CD4-positive, alpha-beta T cell treated with Interleukin-17A for 1 hour (primary cell): ENCODE results near the gene KIAA1217.
"Not testable (repeated sequence)": the region's sequence is repeated elsewhere in the genome, so short reads cannot be mapped to it uniquely, and the experiment has no call there.

Experiments
- DNase-seq: peaks from one replicate; pipeline ENCODE4 v3.0.0-alpha.2; 2020

The KIAA1217 gene

GRCh38 chr10:24476913-24477701, 268.2 kb downstream of the KIAA1217 start:
- DNase-seq = no peak

GRCh38 chr10:24477915-24478314, 269.0 kb downstream of the KIAA1217 start:
- no peak for DNase-seq

- DNase-seq = no peak
These were observed 270.9 kb downstream of the KIAA1217 start for GRCh38 chr10:24479806-24480205.

GRCh38 chr10:24480447-24480846, 271.5 kb downstream of the KIAA1217 start:
- DNase-seq = no peak

- DNase-seq = no peak
These were observed 272.3 kb downstream of the KIAA1217 start for GRCh38 chr10:24481241-24481640.

- DNase-seq = not testable (repeated sequence)
These were observed 273.8 kb downstream of the KIAA1217 start for GRCh38 chr10:24482713-24483112.

GRCh38 chr10:24483701-24484100, 274.8 kb downstream of the KIAA1217 start:
- no peak for DNase-seq

- no peak for DNase-seq
These were observed 275.8 kb downstream of the KIAA1217 start for GRCh38 chr10:24484771-24485170.

- DNase-seq = no peak
These were observed 276.4 kb downstream of the KIAA1217 start for GRCh38 chr10:24485304-24485703.

GRCh38 chr10:24488631-24489030, 279.7 kb downstream of the KIAA1217 start:
- no peak for DNase-seq

GRCh38 chr10:24493165-24493564, 284.2 kb downstream of the KIAA1217 start:
- DNase-seq = no peak

- DNase-seq = no peak
These were observed 285.3 kb downstream of the KIAA1217 start for GRCh38 chr10:24494236-24494635.

GRCh38 chr10:24494777-24495176, 285.8 kb downstream of the KIAA1217 start:
- DNase-seq = no peak

GRCh38 chr10:24495666-24496460, 286.9 kb downstream of the KIAA1217 start:
- no peak for DNase-seq

GRCh38 chr10:24496906-24497305, 288.0 kb downstream of the KIAA1217 start:
- DNase-seq = no peak

GRCh38 chr10:24501056-24501711, 292.2 kb downstream of the KIAA1217 start:
- DNase-seq = no peak

GRCh38 chr10:24502006-24502405, 293.1 kb downstream of the KIAA1217 start:
- no peak for DNase-seq

- DNase-seq = no peak
These were observed 294.0 kb downstream of the KIAA1217 start for GRCh38 chr10:24502801-24503460.

GRCh38 chr10:24503461-24504320, 294.8 kb downstream of the KIAA1217 start:
- peak; percentile 10 for DNase-seq

- DNase-seq = no peak
These were observed 296.8 kb downstream of the KIAA1217 start for GRCh38 chr10:24505759-24506158.

- DNase-seq = no peak
These were observed 304.2 kb downstream of the KIAA1217 start for GRCh38 chr10:24513155-24513554.

GRCh38 chr10:24515481-24515880, 306.5 kb downstream of the KIAA1217 start:
- DNase-seq = no peak
